Kidney capillary endothelial cell (primary cell): Measurements from ENCODE around the gene PHACTR1.
A peak's percentile ranks its signal among the peaks of the same experiment; 100 is the strongest.

Experiments
- DNase-seq: peaks from one replicate; pipeline ENCODE4 v3.0.0-alpha.2; 2018; ENCODE audit warnings: low spot score

Gene PHACTR1

DNA sequence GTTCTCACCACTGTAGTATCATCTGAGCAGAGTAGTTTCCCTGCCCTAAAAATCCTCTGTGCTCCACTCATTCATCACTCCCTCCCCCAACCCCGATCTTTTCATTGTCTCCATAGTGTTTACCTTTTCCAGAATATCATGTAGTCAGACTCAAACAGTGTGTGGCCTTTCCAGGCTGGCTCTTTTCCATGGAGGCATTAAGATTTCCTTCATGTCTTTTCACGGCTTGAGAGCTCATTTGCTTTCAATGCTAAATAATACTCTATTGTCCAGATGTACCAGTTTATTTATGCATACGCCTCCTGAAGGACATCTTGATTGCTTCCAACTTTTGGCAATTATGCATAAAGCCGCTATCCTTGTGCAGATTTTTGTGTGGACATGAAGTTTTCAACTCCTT, 235.8 kb downstream of the PHACTR1 start:
- no peak for DNase-seq

DNA sequence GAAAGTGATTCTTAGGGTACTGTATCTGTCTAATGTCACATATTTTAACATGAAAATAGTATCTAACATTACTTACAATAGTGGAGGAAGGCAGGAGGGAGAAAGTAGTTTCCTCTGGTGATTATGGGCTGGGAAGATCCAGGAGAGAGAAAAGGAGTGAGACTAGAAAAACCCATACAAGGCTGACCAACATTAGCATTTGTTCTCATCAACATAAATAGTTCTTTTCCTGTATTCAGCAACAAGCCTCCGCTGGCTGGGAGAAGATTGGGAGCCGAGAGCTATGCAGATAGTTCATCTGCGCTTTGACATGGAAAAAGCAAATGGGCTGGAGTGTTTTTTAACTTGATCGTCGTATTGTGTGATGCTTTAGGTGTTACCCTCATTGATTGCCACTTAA, 239.4 kb downstream of the PHACTR1 start:
- DNase-seq, result no peak

DNA sequence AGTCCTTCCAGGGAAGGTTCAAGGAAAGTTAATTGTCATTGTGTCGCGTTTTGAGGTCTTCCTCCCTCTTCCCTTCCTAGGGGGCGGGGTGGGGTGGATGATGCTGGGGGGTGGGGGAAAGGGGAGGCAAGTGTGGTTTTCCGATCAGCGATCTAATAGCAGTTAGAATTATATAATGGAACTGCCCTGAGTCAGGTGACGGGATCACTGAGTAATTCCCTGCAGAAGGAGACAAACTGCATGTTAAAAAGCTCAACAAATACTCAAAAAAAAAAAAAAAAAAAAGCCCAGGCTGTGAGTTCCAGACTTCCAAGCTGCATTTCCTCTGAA, 240.4 kb downstream of the PHACTR1 start:
- DNase-seq, result no peak

DNA sequence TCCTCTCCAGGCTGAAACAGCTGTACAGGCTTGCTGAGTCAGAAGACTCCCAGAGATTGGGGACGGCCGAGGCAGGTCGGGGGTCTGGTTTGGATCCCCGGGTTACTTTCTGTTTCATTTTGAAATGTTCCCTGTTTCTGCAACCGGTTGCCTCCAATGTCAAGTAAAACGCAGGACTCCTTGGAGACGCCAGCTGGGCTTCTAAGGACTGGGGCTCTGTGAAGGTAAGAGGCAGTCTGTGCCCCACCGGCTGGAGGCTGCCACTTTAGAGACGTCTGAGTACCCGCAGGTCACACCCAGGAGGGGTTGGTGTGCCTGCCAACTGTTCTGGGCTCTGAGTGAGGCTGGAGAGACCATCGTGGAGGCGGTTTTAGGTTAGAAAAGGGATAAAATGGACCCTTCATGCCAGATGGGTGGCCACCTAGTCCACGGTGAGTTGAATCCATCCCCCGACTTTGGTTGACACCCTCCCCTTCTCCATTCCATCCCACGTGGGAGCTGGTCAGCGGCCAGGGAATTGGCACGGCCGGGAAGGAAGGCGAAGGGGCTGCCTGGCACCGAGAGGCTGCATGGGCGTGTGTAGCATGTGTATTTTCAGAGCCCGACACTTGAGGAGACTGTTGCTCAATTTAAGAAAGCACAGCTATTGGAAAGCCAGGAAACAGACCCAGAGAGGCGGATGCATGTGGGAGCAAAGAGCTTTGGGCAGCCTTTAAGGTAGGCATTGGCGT, 240.9 kb downstream of the PHACTR1 start:
- DNase-seq, result peak; percentile 74

DNA sequence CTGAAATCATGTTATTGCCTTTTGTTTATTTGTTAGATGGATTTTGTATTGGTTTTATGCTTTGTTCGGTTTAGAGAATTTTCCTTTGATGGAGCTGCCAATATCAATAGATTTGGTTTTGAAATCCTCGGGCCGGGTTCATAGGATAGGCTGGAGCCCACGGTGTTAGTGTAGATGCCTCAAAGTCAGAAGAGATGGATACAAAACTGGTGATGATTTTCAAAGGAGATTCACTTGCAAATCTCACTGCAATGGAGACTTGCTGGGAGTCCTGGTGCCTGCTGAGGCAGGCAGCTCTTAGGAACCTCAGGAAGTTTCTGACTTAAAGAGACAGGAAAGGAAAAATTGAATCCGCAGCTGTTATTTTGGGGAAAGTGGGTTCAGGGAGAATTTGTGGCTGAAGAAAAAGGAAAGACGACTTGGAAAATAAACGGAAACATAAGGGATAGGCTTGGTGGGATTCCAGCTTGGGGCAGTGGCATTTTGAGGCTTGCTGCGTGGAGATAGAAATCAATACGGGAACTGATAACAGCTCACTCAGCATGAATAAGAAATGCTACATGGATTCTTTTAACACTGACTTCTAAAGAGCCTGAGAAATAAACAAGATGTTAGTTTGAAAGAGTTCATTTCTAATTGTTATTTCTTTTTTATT, 241.6 kb downstream of the PHACTR1 start:
- peak; percentile 34 for DNase-seq

DNA sequence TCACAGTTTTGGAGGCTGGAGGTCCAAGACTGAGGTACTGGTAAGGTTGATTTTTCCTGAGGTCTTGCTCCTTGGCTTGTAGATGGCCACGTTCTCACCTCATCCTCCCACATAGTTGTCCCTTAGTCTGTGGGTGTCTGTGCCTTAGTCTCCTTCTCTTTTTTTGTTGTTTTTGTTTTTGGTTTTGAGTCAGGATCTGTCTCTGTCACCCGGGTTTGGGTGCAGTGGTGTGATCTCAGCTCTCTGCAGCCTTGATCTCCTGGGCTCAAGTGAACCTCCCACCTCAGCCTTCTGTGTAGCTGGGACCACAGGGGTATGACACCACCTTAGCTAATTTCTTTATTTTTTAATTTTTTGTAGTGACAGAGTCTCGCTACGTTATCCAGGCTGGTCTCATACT, 245.2 kb downstream of the PHACTR1 start:
- DNase-seq, result no peak

DNA sequence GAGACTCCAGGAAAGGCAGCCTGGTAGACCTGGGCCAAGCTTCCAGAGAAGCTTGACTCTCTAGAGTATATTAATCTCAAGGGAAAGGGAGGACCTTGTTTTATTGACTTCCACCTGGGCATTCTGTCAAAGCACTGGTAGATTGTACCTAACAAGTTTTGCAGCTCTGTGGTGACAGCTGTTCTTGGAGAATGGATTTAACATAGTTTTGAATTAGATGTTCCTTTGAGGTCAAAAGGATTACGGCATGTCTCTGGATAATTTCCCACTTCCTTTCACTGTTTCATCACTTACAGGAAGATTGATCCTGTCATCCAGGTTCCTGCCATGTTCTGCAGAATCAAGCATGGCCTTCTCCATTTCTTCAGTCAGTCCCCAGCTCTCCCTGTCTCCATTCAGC, 246.0 kb downstream of the PHACTR1 start:
- DNase-seq, result no peak

DNA sequence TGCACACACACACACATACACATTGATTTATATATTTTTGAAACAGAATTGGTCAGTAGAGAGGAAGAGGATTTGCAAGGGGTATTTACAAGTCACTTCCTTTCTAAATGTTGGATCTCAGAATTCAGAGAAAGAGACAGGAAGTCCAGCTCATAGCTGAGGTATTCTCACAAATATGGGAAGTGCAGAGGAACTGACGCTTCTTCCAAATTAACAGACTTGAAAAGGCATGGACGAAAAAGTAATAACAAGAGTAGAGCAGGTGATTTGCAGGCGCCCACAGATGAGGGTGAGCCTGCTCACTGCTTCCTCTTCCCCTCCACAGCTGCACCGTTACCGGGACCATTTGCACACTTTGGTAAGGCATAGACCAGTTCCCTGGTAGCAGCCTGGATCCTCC, 246.4 kb downstream of the PHACTR1 start:
- DNase-seq, result peak; percentile 94

DNA sequence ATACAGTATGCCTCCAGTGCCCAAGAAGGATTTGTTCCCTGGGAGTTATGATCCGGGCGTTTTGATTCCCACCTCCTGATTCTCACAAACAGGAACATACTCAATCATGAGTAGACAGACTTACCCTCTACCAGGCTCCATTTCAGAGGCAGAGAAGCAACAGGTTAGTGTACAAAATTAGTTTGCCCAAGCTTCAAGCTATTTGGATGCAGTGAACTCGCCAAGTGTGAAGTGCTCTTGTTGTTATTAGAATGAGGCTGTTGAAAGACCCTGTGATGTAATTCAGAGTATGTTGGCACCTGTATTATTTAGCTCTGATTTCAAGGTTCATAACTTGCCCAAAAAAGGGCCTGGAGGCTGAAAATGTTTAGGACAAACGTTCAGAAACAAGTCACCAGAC, 247.0 kb downstream of the PHACTR1 start:
- DNase-seq, result peak; percentile 38

DNA sequence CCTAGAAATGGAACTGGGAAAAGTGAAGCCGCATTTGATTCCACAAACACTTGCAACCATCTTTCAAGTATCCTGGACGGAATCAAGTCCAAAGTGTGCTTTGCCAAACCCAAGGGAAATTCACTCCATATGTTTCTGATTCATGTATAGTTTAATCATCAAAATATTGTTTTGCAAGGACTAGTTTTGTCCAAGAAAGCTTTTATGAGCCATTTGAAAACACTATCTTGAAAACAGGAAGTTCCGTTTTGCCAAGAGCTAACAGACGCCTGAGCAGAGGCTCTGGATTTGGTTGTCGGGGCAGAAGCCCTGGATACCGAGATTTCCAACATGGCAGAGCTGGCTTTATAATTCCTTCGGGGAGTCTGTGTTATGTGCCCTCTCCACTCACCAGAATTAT, 251.1 kb downstream of the PHACTR1 start:
- no peak for DNase-seq

DNA sequence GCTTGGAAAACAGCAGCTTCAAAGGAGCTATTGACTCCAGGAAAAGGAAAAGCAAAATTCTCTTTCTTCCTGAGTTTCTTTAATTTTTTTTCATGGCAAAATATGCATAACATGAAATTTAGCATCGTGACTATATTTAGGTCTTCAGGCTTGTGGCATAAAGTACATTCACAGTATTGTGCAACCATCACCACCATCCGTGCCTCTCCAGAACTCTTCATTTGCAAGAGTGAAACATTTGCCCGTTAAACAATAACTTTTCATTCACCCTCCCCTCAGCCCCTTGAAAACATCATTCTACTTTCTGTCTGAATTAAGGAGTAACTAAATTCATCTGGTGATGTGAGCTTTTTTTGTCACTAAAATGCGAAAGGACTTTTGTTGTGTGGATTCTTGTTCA, 251.7 kb downstream of the PHACTR1 start:
- DNase-seq, result no peak

DNA sequence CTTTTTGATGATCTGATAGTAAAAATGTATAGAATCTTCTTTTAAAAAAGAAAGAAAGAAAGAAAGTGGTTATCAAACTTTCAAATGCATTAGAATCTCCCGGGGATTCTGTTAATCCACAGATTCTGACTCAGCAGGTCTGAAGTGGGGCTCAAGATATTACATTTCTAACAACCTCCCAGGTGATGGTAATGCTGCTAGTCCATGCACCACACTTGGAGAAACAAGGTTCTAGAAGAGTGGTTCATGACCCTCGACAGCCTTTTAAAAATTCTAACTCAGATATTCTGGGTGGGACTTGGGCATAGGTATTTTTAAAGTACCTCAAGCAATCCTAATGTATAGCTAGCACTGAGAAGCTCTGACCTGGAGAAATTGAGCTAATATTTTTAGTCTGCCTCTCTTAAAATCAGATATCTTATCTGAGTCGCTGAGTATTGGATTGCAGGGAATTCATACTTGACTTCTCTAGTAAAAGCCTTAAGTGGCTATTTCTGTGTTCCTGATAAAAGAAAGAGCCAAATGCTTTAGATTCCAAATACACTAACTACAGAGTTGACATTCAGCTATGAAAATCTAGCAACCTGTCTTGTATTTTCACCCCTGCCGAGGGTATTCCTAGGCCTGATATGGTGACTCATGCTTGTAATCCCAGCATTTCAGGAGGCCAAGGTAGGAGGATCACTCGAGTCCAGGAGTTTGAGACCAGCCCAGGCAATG, 252.4 kb downstream of the PHACTR1 start:
- no peak for DNase-seq

DNA sequence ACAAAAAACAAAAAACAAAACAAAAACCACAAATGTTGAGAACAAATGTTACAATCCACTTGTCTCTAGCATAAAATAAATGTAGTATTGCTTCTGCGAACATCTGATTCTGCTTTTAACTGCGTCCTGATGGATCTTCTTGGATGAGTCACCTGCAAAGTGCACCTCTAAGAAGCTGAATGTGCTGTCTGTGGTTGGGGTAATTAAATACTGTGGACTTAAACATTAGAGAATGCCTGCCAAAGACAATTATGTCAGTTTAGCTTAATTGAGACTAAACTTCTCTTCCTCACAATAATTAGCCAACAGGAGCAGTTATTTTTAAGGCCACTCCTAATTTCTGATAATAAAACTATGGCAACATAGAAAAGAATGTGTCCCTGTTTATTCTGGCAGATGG, 253.4 kb downstream of the PHACTR1 start:
- no peak for DNase-seq

DNA sequence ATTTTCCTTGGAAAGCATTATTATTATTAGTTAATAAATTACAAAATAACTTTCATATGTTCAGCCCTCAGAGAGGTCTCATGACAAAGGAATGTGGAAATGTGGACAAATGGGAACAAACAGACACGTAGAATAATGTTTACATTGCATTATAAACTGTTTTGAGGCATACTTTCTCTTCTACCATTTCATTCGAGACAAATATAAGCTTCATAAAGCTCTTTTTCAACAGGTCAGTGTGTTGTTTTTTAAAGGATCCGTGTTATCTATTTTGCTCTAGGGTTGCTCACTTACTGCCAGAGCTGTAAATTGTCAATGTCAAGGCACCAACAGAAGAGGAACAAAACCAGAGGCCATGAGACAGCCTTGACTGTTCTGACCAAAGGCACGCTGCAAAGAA, 256.8 kb downstream of the PHACTR1 start:
- no peak for DNase-seq

DNA sequence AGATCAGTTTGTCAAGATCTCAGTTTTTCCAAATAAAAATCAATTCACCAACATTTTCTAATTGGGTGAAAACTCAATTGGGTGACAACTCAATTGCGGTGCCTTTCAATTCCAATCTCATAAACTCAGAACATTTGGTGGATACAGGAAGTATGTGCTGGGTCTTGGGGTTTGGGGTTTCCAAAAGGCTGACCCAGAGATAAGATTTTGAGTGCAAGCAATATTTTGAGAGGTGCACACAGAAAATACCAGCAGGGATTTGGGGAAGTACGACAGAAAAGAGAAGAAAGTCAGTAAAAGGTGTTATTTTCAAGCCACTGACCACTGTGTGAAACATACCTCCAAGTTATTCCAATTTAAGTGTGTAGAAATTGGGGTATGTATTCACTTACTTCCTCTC, 258.0 kb downstream of the PHACTR1 start:
- DNase-seq, result no peak

DNA sequence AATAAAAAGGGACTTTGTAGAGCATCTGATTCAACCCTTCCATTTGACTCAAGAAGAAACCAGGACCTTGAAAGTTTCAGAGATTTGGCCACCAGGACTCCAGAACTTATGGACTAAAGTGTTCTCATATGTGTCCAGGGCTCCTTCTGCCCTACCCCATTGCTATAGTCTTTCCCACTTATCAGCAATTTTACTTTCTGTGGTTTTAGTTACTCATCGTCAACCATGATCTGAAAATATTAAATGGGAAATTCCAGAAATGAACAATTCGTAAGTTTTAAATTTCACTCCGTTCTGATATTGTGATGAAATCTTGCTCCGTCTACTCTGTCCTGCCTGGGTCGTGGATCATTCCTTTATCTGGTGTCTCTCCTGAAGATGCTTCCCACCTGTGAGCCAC, 259.8 kb downstream of the PHACTR1 start:
- no peak for DNase-seq

DNA sequence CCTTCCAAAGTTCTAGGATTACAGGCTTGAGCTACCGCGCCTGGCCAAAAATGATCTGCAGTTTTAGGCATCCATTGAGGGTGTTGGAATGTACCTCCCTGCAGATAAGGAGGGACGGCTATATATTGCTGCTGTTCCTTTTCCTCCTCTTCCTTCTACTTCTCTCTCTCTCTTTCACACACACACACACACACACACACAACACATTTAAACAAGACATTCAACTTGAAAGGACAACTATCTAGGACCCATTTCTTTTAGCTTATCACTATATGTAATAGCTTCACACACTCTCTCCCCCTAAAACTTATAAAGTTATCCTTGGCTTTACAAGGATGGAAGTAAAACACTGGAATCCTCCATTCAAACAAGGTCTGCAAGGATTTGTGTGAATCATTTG, 260.6 kb downstream of the PHACTR1 start:
- DNase-seq, result no peak

DNA sequence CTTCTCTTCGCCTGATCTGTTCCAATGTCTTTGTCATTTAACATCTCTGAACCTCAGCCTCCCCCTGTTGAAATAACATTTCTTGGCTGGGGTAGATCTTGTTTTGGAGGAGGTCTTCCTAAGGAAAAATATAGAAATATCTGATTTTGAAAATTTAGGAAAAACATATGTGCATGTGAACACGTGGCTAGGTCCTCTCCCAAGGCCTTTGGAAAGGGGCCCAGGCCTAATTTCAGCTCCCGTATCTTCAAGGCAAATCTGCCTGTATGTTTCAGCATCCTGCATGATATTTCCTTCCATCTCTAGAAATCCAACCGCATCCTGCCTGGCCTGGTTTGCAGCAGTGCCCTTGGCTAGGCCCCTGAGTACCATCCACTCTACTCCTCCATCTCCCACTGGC, 261.2 kb downstream of the PHACTR1 start:
- no peak for DNase-seq

DNA sequence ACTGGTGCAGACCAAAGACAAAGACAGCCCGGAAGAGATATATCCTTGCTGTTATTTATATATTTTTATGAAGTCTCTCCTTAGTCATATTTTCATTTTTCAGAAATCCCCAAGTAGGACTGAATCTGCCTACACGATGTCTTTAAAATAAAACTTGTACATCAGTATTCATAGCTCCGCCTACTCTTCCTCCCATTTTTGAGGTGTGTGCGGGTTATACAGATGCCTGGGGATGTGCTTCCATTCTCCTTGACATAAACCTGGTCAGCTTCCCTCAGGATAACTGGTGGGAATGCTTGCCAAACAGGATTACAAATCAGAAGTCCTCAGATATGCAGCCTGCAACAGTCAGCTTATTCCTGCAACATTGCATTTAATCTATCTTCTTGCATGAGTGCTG, 264.2 kb downstream of the PHACTR1 start:
- DNase-seq, result no peak

DNA sequence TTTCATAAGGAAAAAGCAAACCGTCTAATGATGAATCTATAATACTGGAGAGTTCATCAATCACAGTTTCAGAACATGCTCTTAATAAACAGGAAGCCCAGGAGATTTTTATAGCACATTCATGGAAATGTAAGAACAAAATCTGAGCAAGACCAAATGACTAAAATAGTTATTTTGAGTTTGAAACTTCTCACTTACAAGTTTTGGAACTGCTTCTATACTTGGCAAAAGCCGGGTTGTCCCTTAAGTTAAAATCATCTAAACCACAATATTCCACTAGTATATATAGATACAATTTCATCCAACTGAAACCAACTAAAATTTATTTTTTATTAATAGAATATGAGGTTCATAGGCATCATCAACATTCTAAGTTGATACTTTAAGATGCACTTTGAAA, 268.2 kb downstream of the PHACTR1 start:
- DNase-seq, result no peak

DNA sequence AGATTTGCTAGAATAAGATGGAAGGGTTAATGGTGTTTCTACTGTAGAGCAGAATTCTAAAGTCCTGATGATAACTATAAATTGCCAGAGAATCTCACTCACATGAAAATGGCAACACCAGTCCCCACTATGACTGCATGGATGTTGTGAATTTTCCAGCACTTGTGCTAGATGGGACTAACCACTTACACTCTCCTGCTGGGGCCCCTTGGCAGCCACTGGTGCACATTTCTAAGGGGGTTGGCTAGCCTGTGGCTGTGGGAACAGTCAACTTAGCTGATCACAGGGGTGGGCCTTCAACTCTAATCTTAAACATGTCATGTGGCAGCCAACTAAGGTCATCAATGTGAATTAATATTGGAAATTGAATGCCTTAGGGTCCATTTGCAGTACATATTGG, 271.2 kb downstream of the PHACTR1 start:
- DNase-seq, result no peak

DNA sequence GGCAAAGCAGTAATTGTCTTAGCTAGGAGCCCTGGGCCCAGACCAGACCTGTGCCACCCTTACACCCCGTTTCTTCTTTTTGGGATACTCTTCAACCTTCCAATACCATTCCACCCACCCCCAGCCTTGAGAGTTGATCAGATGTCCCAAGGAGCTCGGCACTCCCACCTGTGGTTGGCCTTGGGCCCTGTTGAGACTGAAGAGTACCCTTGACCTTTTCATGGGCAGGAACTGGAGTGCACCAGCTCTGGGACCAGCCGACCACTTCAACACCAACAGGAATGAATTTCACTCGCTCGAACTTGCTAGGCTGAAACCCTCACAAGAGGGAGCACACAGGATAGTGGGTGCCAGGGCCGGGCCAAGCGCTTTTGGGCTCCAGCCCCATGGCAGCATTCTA, 273.6 kb downstream of the PHACTR1 start:
- DNase-seq, result no peak

DNA sequence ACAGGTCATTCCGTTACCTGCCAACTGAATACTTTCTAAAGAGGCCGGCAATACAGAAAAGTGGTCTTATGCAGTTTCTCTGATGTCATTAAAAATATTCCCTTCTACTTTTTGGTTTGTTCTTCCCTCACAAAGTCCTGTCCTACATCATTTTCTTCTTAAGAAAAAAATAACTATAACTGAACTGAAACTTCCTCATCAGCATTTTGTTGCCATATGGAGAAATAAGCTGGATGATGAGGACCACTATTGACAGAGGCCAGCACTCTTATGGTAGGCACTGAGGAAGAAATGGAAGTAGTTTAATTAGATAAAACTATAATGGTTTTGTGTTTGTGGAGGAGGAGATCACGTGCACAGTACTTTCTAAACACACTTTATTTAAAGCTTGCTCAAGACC, 274.9 kb downstream of the PHACTR1 start:
- DNase-seq, result no peak

DNA sequence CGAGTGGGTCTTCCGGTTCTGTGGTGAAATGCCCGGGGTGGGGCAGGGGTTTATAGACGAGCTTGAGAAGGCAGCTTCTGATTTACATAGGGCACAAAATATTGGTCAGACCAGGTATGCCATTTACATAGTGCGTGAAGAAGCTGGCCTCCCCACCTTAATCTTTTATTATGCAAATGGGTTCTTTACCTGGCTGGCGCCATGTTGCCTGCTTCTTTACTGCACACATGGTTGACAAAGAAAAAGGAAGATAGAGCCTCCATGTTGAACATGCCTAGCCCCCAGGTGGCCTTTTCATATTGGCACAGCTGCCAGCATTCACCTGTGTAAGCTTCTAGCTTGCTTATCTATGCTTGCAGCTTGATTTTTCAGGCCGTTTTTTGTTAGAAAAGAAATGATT, 276.2 kb downstream of the PHACTR1 start:
- no peak for DNase-seq
